ENCODE measurements around the gene BPIFB6. TPM values are rescaled to one million over a fixed set of nuclear protein-coding genes. Genes with fewer than 3 reads are reported as not detected.

BPIFB6 gene
- total and polyA plus RNA-seq, 10 donors, result not detected

- H3K4me1 ChIP-seq, result peaks cover 0 to 11% (median 6%) of the 10 kb centered on the region in 6 donors
- intact Hi-C loops (cut with DNase I; ENCODE audit: low total_unique reads), result no loop called here
- TF ChIP-seq POLR2AphosphoS5 (IDR thresholded peaks at IDR 0.05), result no peak
- TF ChIP-seq CTCF (IDR thresholded peaks at IDR 0.05 in 8 of 11, conservative IDR thresholded peaks at IDR 0.05 in 3 of 11), result no peak
- TF ChIP-seq POLR2A (IDR thresholded peaks at IDR 0.05), result no peak
- no peak within 1 kb of the TSS for H3K27ac ChIP-seq
- DNase-seq, result peak; percentile 33
- 72 to 87% (median 83%) methylated on average over 6 of the region's 6 CpGs for WGBS, 5 donors
- H3K9me3 ChIP-seq, result peaks cover 0 to 12% (median 8%) of the 10 kb centered on the region in 8 donors
- no peaks in the 10 kb centered on the region for H3K36me3 ChIP-seq
- H3K4me3 ChIP-seq, result no peak within 1 kb of the TSS
- no peaks in the 10 kb centered on the region for H3K27me3 ChIP-seq (replicated peaks in 1 of 7)
Measured at GRCh38 chr20:33004141-33004751, 27.2 kb upstream of the BPIFB6 start, which contains the start of gene SUN5. Gene SUN5 (minus strand): TSS chr20:33004433. CDS start chr20:33004340, 93 bp downstream.

- intact Hi-C loops (cut with DNase I; ENCODE audit: low total_unique reads), result loop anchor here (5.0 kb wide), 1 partner anchor 103 kb away; no protein-coding TSS in a partner anchor
- Histone ChIP-seq H3K4me1 (peaks cover 0 to 14% (median 1%) of the 10 kb centered on the region in 6 donors), H3K9me3 (peaks cover 0 to 12% (median 8%) of the 10 kb centered on the region in 8 donors), H3K27me3 (replicated peaks in 1 of 7) (no peaks in the 10 kb centered on the region), H3K27ac (no peak overlapping the region), H3K4me3 (no peak overlapping the region), H3K36me3 (no peaks in the 10 kb centered on the region)
- peak in 8 of 11 experiments; percentile 22 to 65 (median 46) for TF ChIP-seq CTCF (IDR thresholded peaks at IDR 0.05 in 8 of 11, conservative IDR thresholded peaks at IDR 0.05 in 3 of 11)
- no peak for TF ChIP-seq POLR2AphosphoS5 (IDR thresholded peaks at IDR 0.05)
- DNase-seq, result no peak
- 57 to 66% (median 60%) methylated on average over 4 of the region's 4 CpGs for WGBS, 5 donors
Measured at GRCh38 chr20:33005132-33005566, 26.3 kb upstream of the BPIFB6 start.

GRCh38 chr20:33005908-33006775 lies 25.3 kb upstream of the BPIFB6 start:
- DNase-seq, result peak; percentile 57
- no peaks in the 10 kb centered on the region for H3K27me3 ChIP-seq (replicated peaks in 1 of 7)
- intact Hi-C loops (cut with DNase I; ENCODE audit: low total_unique reads), result loop anchor here (5.0 kb wide), 1 partner anchor 104 kb away; no protein-coding TSS in a partner anchor
- WGBS, 5 donors, result 76 to 88% (median 87%) methylated on average over 8 of the region's 8 CpGs
- H3K36me3 ChIP-seq, result no peaks in the 10 kb centered on the region
- H3K9me3 ChIP-seq, result peaks cover 0 to 12% (median 8%) of the 10 kb centered on the region in 8 donors
- no peak overlapping the region for H3K27ac ChIP-seq
- no peak overlapping the region for H3K4me3 ChIP-seq
- H3K4me1 ChIP-seq, result peaks cover 0 to 10% (median 0%) of the 10 kb centered on the region in 6 donors
- TF ChIP-seq POLR2AphosphoS5 (IDR thresholded peaks at IDR 0.05), result no peak
- no peak for TF ChIP-seq POLR2A (IDR thresholded peaks at IDR 0.05)
- TF ChIP-seq CTCF (IDR thresholded peaks at IDR 0.05 in 8 of 11, conservative IDR thresholded peaks at IDR 0.05 in 3 of 11), result no peak
